ENCODE data around the gene SEPTIN8.

Gene SEPTIN8

DNA sequence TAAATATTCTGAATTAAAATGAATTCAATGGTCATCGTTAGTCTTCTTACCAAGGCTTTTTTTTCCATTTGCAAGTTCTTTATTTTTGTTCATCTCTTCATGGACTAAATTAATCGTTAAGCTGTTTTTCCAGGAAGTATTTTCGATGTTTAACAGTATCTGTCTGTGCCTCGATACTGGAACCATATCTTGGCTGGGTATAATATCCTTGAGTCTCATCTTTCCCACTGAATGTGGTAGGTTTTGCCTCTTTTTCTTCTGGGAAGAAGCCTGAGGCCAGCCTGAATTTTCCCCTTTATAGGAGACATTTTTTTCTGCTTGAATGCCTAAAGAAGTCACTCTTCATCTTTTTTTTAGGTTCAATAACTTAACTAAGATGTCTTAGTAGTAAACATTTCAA lies 4.0 kb upstream of the SEPTIN8 start:
- no peak for DNase-seq

DNA sequence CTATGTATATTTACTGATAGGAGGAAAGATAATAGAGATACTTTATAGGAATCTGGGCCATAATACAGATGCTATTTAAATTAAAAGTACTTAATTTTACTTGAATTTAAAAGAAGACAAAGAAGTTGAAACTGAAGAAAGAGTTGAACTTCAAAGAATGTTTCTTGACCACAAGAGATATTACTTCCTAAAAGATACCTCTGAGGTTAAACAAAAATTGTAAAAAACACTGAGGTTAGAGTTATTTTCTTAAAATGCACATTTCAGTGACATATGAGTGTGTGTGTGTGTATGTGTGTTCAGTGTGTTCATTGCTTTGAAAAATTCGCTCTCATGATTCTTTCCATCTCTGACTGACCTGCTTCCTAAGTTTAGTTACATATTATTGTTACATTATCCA lies 3.5 kb upstream of the SEPTIN8 start:
- no peak for DNase-seq

DNA sequence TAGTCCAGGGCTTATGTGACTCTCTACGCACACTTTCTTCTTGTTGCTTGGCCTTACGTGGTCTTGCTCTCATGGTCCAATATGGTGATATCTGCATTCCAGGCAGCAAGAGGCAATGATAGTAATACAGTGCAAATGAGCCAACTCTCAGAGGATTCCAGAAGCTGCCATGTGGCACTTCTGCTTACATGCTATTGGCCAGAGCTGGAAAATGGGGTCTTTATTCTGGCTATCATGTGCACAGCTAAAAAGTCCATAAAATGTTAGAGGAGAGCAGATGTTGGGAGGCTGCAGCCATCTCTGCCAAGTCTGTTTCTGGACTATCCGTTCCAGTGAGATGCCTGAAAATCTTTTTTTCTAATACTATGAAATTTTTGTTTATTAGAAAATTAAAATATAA lies 2.9 kb upstream of the SEPTIN8 start:
- DNase-seq, result no peak

DNA sequence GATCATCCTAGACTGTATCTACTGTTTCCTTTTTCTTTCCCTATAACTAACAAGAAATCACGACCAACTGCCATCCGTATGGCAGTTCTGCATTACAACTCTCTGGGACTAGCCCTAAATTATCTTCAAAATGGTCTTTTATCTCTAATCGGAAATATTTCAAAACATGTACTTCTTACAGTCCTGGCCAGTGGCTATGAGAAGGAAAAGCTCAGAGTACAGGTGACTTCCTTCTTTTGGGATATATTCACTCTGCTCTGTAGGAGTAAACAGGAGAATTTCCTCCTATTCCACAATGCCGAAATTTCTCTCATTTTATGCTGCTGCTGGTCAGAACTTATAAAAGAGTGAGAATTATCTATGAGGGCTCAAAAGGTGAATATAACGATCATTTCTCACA lies 1.8 kb upstream of the SEPTIN8 start:
- no peak for DNase-seq

DNA sequence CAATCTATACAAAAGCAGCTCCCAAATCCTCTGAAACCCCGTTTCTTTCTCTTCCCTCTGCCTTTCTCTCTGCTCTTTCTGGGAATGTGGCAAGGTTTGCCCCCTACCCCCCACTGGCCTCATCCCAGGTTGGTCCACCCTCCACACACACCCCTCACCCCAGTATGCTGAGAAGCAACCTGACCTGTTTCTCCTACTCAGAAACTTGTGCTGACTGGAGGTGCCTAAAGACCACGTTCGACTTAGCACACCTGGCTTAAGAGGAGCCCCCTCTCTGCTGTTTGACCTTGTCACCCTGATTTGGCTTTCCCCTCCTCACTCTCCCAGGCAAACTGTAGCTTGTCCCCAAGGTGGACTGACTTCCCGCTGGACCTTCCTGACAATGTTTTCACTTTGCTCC lies 1.1 kb upstream of the SEPTIN8 start:
- no peak for DNase-seq

DNA sequence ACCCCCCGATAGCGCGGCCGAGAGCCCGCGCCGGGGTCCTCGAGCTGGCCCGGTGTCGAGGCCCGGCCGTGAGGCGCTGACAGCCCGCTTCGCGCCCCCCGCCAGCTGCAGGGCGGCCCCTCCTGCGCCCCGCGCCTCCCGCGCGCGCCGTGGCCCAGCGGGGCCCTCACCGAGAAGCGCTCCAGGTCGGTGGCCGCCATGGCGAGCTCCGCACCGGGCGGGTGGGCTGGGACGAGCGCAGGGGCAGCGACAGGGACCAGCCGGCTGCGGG lies 166 bp downstream of the SEPTIN8 start:
- no peak for DNase-seq

DNA sequence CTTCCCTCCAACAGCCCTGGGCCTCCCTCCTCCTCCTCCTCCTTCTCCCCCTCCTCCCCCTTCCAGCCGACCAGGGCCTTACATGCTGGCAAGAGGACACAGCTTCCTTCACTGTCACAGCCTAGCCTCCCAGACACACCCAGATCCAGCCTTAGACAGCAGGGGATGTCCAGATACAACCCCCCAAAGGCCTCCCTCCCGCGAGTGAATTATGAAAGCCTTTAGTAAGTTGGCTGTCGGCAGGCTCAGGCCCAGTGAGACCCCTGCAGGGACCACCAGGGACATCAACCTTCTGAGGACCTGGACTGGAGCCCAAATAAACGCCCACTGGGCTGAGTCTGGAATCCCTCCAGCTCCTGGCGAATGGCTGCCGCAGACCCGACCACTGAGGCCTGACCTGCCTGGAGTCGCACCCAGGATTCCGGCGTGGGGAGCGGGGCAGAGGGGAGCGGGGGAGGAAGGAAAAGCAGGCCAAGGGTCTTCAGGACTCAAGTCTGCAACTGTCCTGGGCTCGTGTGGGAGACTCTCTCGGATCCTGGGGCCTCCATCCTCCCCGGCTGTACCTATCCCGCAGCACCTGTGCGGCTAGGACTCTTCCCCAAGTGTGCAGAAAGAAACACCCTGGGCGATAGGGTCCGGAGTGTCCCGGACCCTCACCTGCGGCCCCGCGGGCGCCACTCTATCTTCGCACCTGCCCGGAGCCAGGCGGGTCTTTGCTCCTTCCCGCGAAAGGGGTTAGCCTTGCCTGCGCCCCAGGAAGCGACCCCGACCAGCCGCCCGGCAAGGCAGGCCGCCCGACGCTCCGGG lies 705 bp downstream of the SEPTIN8 start:
- peak; percentile 13 for DNase-seq

DNA sequence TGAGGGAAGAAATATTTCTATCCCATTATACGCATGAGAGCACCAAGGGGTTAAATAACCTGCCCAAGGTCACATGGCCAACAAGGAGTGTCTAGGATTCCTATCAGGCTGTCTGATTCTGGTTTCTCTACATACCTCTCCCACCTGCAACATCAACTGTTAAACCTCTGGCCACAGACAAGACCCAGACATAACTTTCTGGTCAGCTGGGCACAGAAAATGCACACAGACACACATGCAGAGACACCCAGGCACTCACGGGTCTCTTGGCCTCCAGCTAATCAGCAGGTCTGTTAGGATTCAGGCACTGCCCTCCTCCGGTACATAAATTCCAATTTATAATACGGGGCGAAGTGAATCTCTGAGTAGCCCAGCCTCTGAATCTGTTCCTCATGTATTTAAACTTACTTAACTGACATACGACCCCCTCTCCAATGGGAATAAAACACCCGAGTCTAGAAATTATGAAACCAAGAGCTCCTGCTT lies 1.5 kb downstream of the SEPTIN8 start:
- DNase-seq, result no peak

DNA sequence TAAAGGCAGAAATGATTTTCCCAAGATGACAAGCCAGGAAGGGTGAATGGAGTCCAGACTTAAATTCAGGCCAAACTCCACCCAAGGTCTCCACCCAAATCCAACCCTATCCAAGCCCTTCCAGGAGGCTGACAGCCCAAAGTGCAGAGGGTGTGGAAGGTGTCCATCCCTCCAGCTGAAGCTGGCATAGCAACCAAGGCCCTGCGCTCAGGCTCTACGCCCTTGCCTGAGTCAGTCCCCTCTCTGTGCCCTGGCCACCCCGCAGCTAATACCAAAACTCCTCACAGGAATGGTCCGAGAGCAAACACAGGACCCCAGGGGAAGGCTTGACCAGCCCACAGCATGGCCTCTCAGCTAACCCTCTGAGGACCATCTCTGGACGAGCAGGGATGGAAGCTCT lies 2.1 kb downstream of the SEPTIN8 start:
- DNase-seq, result no peak

DNA sequence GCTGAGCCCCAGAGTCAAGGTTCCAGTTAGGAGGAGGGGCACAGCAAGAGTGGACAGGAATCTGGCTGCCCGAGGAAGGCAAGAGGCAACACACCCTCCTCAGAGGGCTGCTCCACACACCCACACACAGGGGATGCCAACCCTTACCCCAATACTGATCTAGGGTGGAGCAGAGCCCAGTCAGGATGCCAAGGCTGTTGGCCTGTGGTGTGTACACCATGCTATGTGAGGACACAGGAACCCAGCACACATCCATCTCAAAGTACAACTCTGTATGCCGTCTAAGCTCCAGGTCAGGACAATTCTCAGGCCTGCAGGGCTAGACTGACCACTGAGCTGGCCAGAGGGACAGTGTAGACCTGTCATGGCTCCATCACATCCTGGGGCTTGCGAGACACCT lies 2.6 kb downstream of the SEPTIN8 start:
- DNase-seq, result no peak

DNA sequence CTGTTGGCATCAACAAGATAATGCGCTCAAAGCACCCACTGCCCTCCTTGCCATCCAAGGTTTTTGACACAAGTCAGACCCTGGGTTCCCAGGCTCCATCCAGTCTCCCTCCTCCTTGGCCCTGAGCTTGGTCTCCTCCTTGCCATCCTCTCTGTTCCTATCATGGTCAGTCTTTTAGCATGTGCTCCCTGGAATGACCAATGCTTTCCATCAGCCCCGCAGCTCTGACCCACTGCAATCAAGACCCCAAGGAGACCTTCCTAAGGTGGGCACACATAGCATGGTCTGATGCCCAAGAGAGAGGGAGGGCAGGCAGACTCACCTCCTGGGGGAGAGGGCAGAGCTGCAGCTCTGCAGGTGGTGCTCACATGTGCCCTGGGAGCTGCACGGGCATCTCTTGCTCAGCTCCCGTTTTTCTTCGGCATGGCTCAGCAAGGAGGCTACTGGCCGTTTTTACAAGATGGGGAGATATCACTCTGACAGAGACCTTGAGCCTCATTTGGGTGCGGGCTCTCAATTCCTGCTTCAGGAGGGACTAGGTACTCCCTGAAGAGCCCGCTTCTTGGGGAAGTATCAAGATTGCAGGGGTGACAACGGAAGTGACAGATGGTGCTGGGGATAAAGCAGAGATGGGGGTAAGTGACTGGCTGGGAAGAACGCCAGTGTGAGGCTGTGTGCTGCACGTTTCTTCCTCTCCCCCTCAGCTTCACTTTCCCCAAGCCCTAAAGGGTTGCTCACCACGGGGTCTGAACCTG lies 3.3 kb downstream of the SEPTIN8 start:
- DNase-seq, result no peak

DNA sequence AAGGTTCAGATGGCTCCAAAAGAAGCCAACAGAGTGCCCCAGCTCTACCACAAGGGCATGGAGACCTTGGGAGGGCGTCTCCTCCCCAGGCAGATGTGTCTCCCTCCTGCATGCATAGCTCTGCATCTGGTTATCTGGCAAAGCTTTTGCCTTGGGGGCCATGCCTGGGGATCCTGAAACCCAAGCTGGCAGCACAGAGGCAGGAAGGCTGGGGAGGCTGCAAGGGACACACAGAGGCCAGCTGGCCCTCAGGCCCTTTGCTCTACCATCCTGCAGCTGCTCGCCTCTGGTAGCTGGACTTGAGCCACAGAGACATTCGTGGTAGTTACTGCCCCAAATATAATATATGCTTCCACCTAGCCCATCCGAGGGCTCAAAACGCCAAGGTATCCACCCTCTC lies 3.9 kb downstream of the SEPTIN8 start:
- no peak for DNase-seq

DNA sequence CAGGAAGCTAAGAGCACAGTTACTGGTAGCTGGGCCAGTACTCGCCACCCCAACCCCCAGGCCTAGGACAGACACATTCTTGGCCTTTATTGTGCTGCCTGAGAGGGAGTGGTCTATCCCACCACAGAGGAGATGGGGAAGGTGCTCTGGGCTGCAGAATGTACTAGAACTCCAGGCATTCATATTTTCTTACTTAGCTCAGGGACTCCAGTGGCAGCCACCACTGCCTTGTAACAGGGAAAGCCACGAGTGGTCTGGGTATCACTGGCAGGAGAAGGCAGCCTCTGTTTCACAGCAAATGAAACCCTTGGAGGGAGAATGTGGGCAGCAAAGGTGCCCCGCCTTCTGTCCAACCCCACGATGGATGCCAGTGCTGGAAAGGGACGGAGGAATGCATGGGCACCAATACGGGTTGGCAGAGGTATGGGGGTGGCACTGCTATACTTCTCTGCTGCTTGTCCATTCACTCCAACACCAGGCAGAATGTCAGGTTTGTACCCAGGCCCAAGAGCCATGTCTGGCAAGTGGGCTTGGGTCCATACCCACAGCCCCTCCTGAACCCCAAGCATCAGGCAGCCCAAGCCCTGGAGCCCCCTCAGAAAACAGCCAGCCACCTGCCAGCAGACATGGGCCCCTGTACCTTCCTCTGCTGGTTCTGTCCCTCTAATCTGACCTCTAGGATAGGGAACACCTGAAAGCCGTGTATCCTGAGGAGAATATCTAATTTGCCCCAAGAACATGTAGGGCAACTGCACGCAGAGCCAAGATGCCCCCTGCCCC lies 4.6 kb downstream of the SEPTIN8 start:
- DNase-seq, result no peak

DNA sequence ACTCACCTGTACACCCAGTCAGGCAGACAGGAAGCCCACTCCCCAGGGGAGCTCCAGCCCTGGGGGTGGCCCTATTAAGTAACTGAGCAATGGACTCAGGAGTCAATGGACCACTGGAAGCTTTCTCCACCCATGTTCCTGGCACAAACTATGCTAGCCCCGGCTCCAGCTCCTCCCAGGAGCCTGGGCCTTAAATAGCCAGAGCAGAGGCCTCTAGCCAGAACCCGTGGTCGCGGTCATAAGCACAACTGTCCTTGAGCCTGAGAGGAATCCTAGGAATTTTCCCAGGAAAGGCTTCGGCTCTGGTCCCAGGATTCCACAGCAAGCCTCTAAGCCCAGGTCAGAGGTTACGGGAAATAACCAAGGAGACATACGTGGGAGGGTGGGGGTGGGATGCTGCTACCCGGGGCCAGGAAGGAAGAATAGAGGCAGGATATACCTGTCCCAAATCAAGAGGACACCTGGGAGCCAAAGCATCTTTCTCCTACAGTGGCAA lies 5.5 kb downstream of the SEPTIN8 start:
- no peak for DNase-seq

DNA sequence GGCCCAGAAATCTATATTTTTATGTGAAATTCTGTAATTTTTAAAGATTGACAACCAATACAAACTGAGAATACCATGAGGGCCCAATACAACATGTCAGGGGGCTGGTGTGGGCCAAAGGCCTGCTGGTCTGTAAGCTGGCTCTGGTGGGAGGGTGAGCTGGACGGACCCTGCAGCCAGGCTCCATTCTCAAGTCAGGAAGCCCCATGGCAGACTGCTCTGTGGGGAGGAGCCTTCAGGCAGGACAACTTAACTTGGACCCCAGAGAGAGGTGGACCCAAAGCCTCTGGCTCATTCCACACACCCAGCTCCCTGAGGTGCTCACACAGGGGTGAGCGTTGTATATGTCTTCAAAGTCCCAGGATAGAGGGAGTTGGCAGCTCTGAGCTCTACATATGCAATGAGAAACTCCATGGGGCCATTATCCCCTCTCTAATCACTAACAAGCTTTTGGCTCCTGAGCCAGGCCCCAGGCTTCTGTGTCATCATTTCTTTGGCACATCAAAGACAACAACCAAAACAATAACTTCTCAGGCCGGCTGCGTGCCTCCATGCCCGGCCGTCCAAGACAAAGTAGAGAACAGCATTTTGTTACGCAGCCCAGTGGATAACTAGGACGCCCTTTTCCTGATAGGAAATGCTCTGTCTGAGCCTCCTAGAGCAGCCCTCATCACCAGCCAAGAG lies 6.4 kb downstream of the SEPTIN8 start:
- no peak for DNase-seq

DNA sequence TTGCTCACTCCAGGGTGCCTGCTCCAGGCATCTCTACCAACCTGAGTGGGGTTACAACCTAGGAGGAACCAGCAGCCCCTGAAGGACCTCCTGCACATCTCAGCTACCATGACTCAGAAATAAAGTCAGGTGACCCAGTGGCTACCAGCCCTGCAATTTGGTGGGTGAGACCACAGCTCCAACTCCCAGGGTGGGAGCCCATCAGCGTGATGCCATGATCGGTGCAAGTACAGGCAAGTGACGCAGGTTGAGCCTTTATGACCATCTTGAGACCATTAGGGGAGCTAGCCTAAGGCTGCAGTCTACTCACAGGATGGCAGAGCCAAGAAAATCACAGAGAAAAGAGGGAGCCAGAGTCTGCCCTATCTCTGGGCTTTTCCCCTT lies 8.6 kb downstream of the SEPTIN8 start:
- DNase-seq, result no peak

DNA sequence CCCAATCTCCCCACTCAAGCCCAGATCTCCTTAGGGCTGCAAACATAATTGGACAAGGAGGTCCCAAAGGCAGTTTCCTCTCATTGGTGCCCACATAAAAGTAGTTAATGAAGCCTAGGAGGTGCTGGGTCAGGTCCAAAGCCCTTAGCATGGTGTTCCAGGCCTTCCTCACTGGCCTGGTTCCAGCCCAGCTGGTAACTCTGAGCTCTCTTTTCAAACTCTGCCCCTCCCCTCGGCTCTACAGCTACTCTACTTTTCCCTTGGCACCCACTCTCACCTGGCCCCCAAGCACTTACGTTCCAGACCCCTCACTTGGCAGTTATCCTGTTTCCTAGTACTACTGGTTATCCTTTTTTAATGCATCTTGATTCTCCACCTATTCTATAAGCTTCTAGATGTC lies 9.9 kb downstream of the SEPTIN8 start:
- no peak for DNase-seq

DNA sequence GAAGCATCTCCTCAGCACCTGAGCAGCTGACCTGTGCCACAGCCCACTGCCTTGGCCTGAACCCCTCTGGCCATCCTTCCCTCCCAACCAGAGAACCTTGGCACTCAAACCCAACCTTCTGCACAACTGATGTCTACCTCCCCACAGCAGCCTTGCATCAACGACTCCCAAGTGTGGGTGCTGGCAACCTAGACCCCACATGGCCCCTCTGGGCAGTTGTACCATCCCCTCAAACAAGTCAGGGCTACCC lies 10.3 kb downstream of the SEPTIN8 start:
- DNase-seq, result no peak

DNA sequence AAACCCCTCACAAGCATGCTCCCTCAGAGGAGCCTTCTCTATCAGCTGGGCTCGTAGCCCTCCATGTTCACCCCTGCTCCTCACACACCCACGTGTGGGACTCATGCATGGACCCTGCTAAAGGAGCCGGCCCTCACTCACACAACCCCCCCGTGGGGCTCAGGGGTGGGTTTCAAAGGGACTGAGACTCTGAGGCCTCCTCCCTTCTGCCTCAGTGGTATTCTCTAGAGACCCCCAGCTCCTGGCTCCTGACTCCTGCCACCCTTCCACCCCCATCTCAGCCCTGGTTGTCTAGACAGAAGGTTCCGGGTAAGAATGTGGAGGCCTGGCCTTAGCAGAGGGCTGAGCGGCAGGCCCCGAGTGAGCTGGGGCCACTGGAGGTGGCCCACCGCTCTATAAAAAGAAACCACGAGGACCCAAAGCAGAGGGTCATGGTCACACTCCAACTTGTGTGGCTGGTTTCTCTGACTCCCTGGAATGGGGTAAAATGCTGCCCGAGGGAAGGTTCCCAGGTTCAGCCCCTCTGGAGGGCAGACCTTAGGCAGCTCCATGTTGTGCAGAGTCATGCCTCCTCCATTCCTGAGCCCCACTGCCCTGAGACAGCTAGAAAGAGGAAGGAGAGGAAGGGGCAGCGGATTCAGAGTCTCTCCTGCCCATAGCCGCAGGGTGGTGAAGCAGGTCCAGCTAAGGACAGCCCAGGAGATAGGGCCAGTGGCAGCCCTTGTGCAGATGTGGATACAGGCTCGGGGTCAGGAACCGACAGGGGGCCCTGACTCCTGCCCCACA lies 10.8 kb downstream of the SEPTIN8 start:
- no peak for DNase-seq

DNA sequence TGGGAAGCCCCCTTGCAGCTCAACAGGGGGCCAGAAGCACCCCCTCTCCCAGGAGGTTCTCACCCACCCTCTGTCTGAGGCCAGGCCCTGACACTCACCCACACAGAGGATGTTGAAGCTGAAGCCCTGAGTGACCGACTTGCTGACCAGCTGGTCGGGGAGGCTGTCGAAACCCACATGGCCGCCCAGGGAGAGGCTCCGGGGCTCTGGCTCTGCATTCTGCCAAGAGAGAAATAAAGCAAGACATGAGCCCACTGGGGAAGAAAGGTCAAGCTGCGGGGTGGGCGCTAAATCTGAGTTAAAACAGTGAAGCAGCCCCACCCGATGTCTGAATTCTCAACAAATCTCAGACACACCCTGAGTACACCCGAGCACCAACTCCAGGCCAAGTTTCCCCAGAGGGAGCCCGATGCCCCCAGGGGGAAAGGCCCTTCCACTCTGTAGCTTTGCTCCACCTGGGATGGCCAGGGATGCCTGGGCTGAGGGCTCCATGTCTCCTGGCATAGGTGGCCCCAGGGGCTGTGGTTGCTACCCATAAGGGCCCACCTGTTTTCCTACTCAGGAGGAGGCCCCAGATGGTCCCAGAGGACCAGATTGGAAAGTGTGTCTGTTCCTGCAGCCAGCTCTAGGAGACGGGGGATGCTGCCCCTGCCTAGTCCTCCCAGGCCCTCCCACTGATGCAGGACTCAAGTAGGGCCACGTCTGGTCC lies 11.6 kb downstream of the SEPTIN8 start:
- DNase-seq, result no peak

DNA sequence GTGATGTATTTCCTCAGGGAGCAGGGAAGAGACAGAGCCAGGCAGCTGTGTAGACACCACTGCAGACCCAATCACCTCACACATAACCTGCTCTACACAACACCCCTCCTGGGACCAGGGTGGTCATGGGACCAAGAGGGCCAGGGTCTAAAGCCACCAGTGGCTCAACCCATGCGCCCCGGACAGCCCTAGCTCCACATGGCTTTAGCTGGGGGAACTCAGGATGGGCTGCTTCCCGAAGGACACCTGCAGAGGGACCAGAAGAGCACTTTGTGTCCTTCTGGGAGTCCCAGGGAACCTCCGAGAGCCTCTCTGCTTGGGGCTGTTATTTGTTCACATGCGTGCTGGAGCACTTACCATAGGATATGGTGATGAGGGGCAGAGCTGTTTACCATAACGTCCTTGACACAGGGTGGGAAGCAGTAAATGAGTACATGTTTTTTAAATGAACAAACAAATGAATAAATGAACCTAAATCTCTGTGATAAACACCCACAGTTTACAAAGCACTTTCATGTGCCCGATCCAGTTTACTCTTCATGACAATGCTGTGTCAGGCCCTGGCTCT lies 12.3 kb downstream of the SEPTIN8 start:
- DNase-seq, result no peak

DNA sequence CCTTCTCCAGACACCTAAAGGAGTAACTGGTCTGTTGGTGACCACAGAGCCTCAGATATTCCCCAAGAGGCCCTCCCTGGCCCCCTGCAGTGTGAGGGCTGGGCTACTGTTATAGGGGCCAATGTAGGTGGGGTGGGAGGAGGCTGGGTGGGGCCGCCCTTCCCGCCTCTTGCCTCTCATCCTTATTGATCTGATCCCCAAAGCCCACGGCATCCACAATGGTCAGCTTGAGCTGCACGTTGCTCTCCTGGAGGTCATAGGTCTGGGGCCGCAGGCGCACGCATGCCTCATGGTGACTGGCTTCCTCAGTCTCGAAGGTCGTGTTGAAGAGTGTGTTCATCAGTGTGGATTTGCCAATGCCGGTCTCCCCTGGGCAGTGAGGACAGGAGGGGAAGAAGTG lies 13.0 kb downstream of the SEPTIN8 start:
- DNase-seq, result no peak

Measured in CD4-positive, alpha-beta T cell treated with Interleukin-17A for 4 hours (primary cell).